ENCODE results near the gene TMEM179.

- TF ChIP-seq, protein P1, sequence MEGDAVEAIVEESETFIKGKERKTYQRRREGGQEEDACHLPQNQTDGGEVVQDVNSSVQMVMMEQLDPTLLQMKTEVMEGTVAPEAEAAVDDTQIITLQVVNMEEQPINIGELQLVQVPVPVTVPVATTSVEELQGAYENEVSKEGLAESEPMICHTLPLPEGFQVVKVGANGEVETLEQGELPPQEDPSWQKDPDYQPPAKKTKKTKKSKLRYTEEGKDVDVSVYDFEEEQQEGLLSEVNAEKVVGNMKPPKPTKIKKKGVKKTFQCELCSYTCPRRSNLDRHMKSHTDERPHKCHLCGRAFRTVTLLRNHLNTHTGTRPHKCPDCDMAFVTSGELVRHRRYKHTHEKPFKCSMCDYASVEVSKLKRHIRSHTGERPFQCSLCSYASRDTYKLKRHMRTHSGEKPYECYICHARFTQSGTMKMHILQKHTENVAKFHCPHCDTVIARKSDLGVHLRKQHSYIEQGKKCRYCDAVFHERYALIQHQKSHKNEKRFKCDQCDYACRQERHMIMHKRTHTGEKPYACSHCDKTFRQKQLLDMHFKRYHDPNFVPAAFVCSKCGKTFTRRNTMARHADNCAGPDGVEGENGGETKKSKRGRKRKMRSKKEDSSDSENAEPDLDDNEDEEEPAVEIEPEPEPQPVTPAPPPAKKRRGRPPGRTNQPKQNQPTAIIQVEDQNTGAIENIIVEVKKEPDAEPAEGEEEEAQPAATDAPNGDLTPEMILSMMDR (IDR thresholded peaks at IDR 0.05; ENCODE audit: low read depth, low read length, poor library complexity, severe bottlenecking): no peak
- no peak for TF ChIP-seq EZH2phosphoT487 (IDR thresholded peaks at IDR 0.05; ENCODE audit: borderline replicate concordance, low read length)
These were observed 8.6 kb downstream of the TMEM179 start for GRCh38 chr14:104595911-104596450.

All from DOHH2 (cell line).